Right lobe of liver (tissue), 4 donors: ENCODE results near the gene SUN3.
"Not testable (repeated sequence)": the region's sequence is repeated elsewhere in the genome, so short reads cannot be mapped to it uniquely, and the experiment has no call there.

Source experiments
- CTCF ChIP-seq, 4 donors: fragments of 200-600 bp in 3 of 4; fragments of 450-650 bp in 1 of 4; IDR thresholded peaks; one replicate each; pipeline versions ENCODE4 v1.5.1 to v1.8.0; 2016 to 2022; ENCODE audit warnings: antibody characterized with exemption in 4 of 4, mild to moderate bottlenecking in 2 of 4
- POLR2A ChIP-seq: fragments of 450-650 bp; IDR thresholded peaks from one replicate; pipeline ENCODE4 v1.6.1; 2017; ENCODE audit warnings: antibody characterized with exemption, mild to moderate bottlenecking
- donor health status: DM: no; HTN: no; CAD: no.
- donor health status: DM: no; HTN: no; CAD: no.
- donor health status: DM: no; HTN: yes; CAD: no.

- not testable (repeated sequence) for TF ChIP-seq POLR2A; CTCF (IDR thresholded peaks at IDR 0.05)
These were observed 48.3 kb downstream of the SUN3 start for GRCh38 chr7:47980648-47981047.
